Esophagus squamous epithelium (tissue), 5 donors: ENCODE measurements around the gene FXYD5. TPM values are rescaled to one million over a fixed set of nuclear protein-coding genes. Genes with fewer than 3 reads are reported as not detected.
A peak's percentile ranks its signal among the peaks of the same experiment; 100 is the strongest.

Source experiments
- DNase-seq: peaks from one replicate; lab custom pipeline; 2025; lab: John Stamatoyannopoulos, UW
- H3K27ac ChIP-seq, 4 donors: fragments of 200-600 bp; sonication (generic); one replicate each; pipeline ENCODE4 v1.5.1; 2016 to 2019; ENCODE audit warnings: mild to moderate bottlenecking in 1 of 4
- H3K27me3 ChIP-seq, 4 donors: fragments of 200-600 bp; sonication (generic); 1 replicate in 3 of 4; 2 replicates in 1 of 4; pipeline versions ENCODE4 v1.5.1 to v1.6.0; 2017 to 2021; ENCODE audit warnings: antibody characterized with exemption in 1 of 4
- H3K36me3 ChIP-seq, 3 donors: fragments of 200-600 bp; sonication (generic); one replicate each; pipeline ENCODE4 v1.5.1; 2016 to 2019
- H3K4me1 ChIP-seq, 3 donors: fragments of 200-600 bp; sonication (generic); one replicate each; pipeline ENCODE4 v1.5.1; 2017 to 2019
- H3K4me3 ChIP-seq, 4 donors: fragments of 200-600 bp; sonication (generic); 1 replicate in 3 of 4; 2 replicates in 1 of 4; pipeline ENCODE4 v1.5.1; 2016 to 2019; ENCODE audit warnings: mild to moderate bottlenecking in 2 of 4, moderate library complexity in 1 of 4
- H3K9me3 ChIP-seq, 3 donors: fragments of 200-600 bp; sonication (generic); one replicate each; pipeline ENCODE4 v1.5.1; 2016 to 2019
- POLR2A ChIP-seq, 4 donors: fragments of 450-650 bp; IDR thresholded peaks; one replicate each; pipeline ENCODE4 v1.6.1; 2017; ENCODE audit warnings: antibody characterized with exemption in 4 of 4, mild to moderate bottlenecking in 4 of 4, moderate library complexity in 3 of 4
- WGBS, 2 donors: methylation state at CpG; one replicate each; pipeline ENCODE4 v1.1.5; 2018; 5-methylcytosine and 5-hydroxymethylcytosine counted together
- intact Hi-C: fragments of 100-400 bp; cut with DNase I; formaldehyde crosslinking; loops from one replicate; pipeline ENCODE4 v1.15.0; 2022
- total RNA-seq, 4 donors: library from RNA; depleted of rRNA; stranded (reverse); fragments of >200 nt; gene quantifications; one replicate each; pipeline ENCODE4 v1.1.0, GENCODE V29; 2016
- TF ChIP-seq, protein P1 (sequence below), 6 experiments: fragments of 450-650 bp in 4 of 6; fragments of 200-600 bp in 2 of 6; sonication (generic) in 2 of 6; IDR thresholded peaks; one replicate each; pipeline ENCODE4 v1.5.1; 2016 to 2019; ENCODE audit warnings: antibody characterized with exemption in 6 of 6, mild to moderate bottlenecking in 4 of 6, moderate library complexity in 4 of 6
- donor health status: DM: yes; HTN: yes; CAD: no.

Gene FXYD5, protein sequence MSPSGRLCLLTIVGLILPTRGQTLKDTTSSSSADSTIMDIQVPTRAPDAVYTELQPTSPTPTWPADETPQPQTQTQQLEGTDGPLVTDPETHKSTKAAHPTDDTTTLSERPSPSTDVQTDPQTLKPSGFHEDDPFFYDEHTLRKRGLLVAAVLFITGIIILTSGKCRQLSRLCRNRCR
- 100 to 1,000 TPM in 1 of 4 donors, 10 to 100 TPM in 3; 39.3 to 146 (median 45.7) TPM for total RNA-seq

DNA sequence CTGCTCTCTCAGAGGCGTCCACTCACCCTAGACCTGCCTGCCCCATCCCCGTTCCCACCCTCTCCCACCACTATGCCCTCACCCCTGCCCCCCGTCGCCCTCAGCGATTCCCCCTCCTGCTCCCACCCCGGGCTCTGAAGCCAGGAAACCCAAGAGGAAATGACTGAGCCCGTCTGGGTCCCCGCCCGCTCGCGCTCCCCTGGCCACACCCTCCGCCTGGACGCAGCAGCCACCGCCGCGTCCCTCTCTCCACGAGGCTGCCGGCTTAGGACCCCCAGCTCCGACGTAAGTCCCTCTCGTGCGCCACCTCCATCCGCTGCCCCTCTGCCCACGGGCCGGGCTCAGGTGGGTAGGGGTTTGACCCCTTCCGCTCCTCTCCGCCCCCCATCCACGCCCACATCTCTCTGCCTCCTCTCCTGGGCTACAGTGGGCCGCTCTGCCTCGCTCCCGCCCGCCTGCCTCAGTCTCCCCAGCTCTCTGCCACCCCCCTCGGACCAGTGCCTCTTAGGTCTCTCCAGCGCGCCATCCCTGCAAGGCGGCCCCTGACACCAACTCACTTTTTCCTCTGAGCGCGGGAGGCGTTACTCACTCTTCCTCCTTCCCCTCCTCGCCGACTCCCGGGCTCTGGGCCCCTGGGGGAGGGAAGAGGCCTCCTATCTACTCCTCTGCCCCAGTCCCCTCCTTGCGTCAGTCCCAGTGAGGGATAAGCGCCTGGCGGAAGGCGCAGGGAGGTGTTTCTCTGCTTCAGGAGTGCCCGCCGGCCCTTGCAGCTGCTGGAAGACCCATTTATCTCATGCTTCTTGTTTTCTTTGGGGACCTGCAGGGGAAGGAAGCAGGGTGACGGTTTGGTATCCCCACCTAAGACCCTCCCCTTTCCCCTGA, at the start of gene FXYD5:
Gene FXYD5, plus strand, starts transcription at position 211 of the 882 bp plus-strand sequence. CDS start 816 bp downstream, outside the sequence.
- 0 to 1% methylated on average over 16 to 39 of the region's 49 CpGs for WGBS, 2 donors
- intact Hi-C loops, result no loop called here
- TF ChIP-seq, protein P1, sequence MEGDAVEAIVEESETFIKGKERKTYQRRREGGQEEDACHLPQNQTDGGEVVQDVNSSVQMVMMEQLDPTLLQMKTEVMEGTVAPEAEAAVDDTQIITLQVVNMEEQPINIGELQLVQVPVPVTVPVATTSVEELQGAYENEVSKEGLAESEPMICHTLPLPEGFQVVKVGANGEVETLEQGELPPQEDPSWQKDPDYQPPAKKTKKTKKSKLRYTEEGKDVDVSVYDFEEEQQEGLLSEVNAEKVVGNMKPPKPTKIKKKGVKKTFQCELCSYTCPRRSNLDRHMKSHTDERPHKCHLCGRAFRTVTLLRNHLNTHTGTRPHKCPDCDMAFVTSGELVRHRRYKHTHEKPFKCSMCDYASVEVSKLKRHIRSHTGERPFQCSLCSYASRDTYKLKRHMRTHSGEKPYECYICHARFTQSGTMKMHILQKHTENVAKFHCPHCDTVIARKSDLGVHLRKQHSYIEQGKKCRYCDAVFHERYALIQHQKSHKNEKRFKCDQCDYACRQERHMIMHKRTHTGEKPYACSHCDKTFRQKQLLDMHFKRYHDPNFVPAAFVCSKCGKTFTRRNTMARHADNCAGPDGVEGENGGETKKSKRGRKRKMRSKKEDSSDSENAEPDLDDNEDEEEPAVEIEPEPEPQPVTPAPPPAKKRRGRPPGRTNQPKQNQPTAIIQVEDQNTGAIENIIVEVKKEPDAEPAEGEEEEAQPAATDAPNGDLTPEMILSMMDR (IDR thresholded peaks at IDR 0.05), result peak in 2 of 6 experiments; percentile 13 to 28
- TF ChIP-seq POLR2A (IDR thresholded peaks at IDR 0.05), result peak in 2 of 4 donors; percentile 16 to 69
- peaks cover 0 to 31% (median 0%) of the 10 kb centered on the region in 3 donors for H3K36me3 ChIP-seq
- peaks cover 0 to 35% (median 3%) of the 10 kb centered on the region in 4 donors for H3K27me3 ChIP-seq
- peak within 1 kb of the TSS; percentile 45 to 75 (median 69) for H3K4me3 ChIP-seq
- peaks cover 17 to 37% (median 26%) of the 10 kb centered on the region in 3 donors for H3K4me1 ChIP-seq
- peak within 1 kb of the TSS; percentile 78 to 90 (median 84) for H3K27ac ChIP-seq
- no peak for DNase-seq
- H3K9me3 ChIP-seq, result no peaks in the 10 kb centered on the region

DNA sequence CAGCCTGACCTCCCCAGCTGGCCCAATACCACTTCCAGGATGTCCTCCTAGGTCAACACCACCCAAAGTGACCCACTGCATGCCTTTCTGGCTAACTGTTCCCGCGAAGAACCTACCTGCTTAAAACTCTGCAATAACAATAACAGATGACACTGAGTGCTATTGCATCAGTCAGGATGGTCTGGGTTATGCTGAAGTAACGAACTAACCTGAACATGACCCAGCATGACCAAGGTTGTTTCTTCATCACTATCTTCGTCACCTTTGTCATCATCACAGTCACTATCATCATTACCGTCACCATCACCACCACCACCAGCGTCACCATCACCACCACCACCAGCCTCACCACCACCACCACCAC, 49.5 kb upstream of the FXYD5 start:
- Histone ChIP-seq H3K4me3 (no peak overlapping the region), H3K27ac (no peak overlapping the region), H3K36me3 (no peaks in the 10 kb centered on the region), H3K27me3 (no peaks in the 10 kb centered on the region), H3K9me3 (no peaks in the 10 kb centered on the region), H3K4me1 (peaks cover 5 to 37% (median 20%) of the 10 kb centered on the region in 3 donors)
- no peak for TF ChIP-seq POLR2A (IDR thresholded peaks at IDR 0.05)
- TF ChIP-seq, protein P1 (IDR thresholded peaks at IDR 0.05), result no peak
- no peak for DNase-seq
- 87 to 89% methylated on average over 6 of the region's 6 CpGs for WGBS, 2 donors
- intact Hi-C loops, result no loop called here

DNA sequence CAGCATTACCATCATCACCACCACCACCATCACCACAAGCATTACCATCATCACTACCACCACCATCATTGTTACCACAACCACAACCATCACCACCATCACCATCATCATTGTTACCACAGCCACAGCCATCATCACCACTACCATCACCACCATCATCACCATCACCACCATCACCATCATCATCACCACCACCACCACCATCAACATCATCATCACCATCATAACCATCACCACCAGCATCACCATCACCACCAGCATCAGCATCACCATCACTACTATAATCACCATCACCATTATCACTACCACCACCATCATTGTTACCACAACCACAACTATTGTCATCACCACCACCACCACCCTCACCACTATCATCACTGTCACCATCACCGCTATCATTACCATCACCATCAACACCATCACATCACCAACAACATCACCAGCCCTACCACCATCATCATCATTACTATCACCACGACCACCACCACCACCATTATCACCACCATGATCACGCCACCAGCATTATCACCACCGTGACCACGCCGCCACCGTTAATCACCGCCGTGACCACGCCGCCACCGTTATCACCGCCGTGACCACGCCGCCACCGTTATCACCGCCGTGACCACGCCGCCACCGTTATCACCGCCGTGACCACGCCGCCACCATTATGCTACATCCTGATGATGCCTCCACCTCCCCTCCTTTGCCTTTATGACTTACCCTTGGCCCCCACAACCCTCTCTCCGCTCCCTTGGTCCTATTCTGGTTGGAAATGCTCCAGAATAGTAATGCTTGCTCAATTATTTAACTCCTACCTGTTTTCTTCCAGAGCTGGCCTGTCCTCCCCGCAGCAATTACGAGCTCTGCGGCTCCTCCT, 48.9 kb upstream of the FXYD5 start:
- no peaks in the 10 kb centered on the region for H3K36me3 ChIP-seq
- 81 to 87% methylated on average over 30 of the region's 30 CpGs for WGBS, 2 donors
- DNase-seq, result no peak
- intact Hi-C loops, result no loop called here
- peaks cover 5 to 43% (median 20%) of the 10 kb centered on the region in 3 donors for H3K4me1 ChIP-seq
- no peak for TF ChIP-seq POLR2A (IDR thresholded peaks at IDR 0.05)
- TF ChIP-seq, protein P1 (IDR thresholded peaks at IDR 0.05), result no peak
- H3K9me3 ChIP-seq, result no peaks in the 10 kb centered on the region
- peak overlapping the region in 3 of 4 donors; percentile 81 to 87 (median 83) for H3K27ac ChIP-seq
- H3K4me3 ChIP-seq, result no peak overlapping the region
- no peaks in the 10 kb centered on the region for H3K27me3 ChIP-seq

DNA sequence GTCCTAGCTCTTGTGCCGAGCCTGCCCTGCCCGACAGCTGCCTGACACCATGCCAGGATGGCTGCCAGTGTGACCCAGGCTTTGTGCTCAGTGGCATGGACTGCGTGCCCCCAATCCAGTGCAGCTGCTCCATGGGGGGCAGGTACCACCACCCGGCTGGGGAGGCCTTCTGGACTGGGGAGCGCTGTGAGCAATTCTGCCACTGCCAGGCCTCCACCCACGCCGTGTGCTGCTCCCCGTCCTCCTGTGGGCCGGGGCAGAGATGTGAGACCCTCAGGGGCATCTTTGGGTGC, 48.3 kb upstream of the FXYD5 start:
- TF ChIP-seq, protein P1 (IDR thresholded peaks at IDR 0.05), result no peak
- TF ChIP-seq POLR2A (IDR thresholded peaks at IDR 0.05), result no peak
- Histone ChIP-seq H3K36me3 (no peaks in the 10 kb centered on the region), H3K9me3 (no peaks in the 10 kb centered on the region), H3K4me3 (no peak overlapping the region), H3K4me1 (peaks cover 5 to 49% (median 20%) of the 10 kb centered on the region in 3 donors), H3K27ac (peak overlapping the region in 3 of 4 donors; percentile 81 to 87 (median 83)), H3K27me3 (no peaks in the 10 kb centered on the region)
- intact Hi-C loops, result no loop called here
- DNase-seq, result no peak
- 89 to 92% methylated on average over 3 to 7 of the region's 9 CpGs for WGBS, 2 donors
